A549 (cell line): ENCODE data around the gene CAMK1.

Source experiments
- HMGXB4 ChIP-seq: fragments of 250-450 bp; sonication (Bioruptor Pico); IDR thresholded peaks from 2 replicates; pipeline ENCODE4 v1.5.0; 2021; ENCODE audit warnings: mild to moderate bottlenecking, moderate library complexity, borderline replicate concordance
- POLR2A ChIP-seq: IDR thresholded peaks from 2 replicates; pipeline ENCODE4 v1.6.1; 2012; ENCODE audit warnings: mild to moderate bottlenecking, low read length
- RAD21 ChIP-seq, 2 experiments: fragments of >200 bp in 1 of 2; sonication (Bioruptor Twin) in 1 of 2; formaldehyde crosslinking in 1 of 2; IDR thresholded peaks in 1 of 2; conservative IDR thresholded peaks in 1 of 2; 2 replicates in 1 of 2; 3 replicates in 1 of 2; pipeline ENCODE4 v1.6.1; 2012 to 2018; ENCODE audit warnings: inconsistent platforms in 1 of 2
- REST ChIP-seq: fragments of 200-600 bp; sonication (generic); IDR thresholded peaks from 2 replicates; pipeline ENCODE4 v1.6.1; 2016; ENCODE audit warnings: antibody characterized with exemption, mild to moderate bottlenecking, moderate library complexity
- ZNF302 ChIP-seq: fragments of 250-450 bp; sonication (Bioruptor Pico); IDR thresholded peaks from 2 replicates; pipeline ENCODE4 v1.9.0; 2021; ENCODE audit warnings: inconsistent platforms, mild to moderate bottlenecking, moderate library complexity
- ZSCAN20 ChIP-seq: fragments of 250-450 bp; sonication (Bioruptor Pico); IDR thresholded peaks from 2 replicates; pipeline ENCODE4 v1.8.0; 2022; ENCODE audit warnings: mild to moderate bottlenecking, moderate library complexity
- TF ChIP-seq, protein P1 (sequence below): fragments of >200 bp; sonication (Bioruptor Twin); formaldehyde crosslinking; IDR thresholded peaks from 3 replicates; pipeline ENCODE4 v1.5.1; 2016

DNA sequence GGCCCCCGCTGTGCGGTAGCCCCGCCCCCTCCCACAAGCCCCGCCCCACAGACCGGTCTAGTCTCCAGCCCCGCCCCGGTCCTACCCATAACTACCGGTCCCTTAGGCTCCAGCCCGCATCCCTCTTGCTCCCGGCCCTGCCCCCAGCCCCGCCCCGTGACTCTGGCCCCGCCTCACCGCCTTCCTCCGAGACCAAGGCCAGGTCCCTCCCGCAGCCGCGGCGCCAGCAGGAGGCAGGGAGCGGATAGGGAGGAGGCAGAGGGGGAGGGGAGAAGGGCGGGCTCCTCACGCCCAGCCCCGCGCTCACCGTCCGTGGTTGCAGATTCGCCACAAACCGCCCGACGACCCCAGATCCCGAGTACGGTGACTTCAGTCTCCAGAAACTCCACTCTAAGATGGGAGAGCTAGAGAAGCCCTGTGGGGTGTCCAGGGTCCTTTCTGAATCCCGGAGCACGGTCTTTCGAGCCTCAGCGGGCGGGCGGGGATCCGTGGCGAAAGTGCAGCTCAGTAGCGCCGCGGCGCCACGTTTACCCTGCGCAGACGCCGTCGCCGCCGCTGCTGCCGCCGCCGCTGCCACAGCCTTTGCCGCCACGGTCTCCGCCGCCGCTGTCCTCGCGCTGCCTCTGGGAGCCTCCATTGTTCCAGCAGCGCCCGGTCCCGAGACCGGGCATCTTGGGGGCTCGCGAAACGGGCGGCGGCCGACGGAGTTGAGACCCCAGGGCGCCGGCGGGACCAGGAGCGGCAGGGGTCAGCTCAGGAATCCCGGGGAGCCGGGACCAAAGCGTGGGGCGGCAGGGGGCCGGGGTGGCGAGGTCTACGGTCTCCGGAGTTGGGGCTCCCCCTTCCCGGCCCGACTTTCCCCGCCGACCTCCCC, 38.3 kb downstream of the CAMK1 start, which contains the start of gene BRPF1:
- TF ChIP-seq, protein P1, sequence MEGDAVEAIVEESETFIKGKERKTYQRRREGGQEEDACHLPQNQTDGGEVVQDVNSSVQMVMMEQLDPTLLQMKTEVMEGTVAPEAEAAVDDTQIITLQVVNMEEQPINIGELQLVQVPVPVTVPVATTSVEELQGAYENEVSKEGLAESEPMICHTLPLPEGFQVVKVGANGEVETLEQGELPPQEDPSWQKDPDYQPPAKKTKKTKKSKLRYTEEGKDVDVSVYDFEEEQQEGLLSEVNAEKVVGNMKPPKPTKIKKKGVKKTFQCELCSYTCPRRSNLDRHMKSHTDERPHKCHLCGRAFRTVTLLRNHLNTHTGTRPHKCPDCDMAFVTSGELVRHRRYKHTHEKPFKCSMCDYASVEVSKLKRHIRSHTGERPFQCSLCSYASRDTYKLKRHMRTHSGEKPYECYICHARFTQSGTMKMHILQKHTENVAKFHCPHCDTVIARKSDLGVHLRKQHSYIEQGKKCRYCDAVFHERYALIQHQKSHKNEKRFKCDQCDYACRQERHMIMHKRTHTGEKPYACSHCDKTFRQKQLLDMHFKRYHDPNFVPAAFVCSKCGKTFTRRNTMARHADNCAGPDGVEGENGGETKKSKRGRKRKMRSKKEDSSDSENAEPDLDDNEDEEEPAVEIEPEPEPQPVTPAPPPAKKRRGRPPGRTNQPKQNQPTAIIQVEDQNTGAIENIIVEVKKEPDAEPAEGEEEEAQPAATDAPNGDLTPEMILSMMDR = no peak
- no peak for TF ChIP-seq ZSCAN20 (CRISPR knock-in tag)
- no peak for TF ChIP-seq REST
- peak; percentile 51; the same call in 1 of the 2 replicates for TF ChIP-seq HMGXB4
- peak; percentile 63 for TF ChIP-seq POLR2A
- TF ChIP-seq RAD21 (conservative IDR thresholded peaks at IDR 0.05 in 1 of 2, IDR thresholded peaks at IDR 0.05 in 1 of 2) = no peak
- no peak for TF ChIP-seq ZNF302 (CRISPR knock-in tag)
